Measurements from ENCODE around the gene MORN1. TPM values are rescaled to one million over a fixed set of nuclear protein-coding genes. Genes with fewer than 3 reads are reported as not detected.

MORN1 gene
- total RNA-seq, 2 donors from 2014 or later = 7.0 to 8.4 TPM

DNA sequence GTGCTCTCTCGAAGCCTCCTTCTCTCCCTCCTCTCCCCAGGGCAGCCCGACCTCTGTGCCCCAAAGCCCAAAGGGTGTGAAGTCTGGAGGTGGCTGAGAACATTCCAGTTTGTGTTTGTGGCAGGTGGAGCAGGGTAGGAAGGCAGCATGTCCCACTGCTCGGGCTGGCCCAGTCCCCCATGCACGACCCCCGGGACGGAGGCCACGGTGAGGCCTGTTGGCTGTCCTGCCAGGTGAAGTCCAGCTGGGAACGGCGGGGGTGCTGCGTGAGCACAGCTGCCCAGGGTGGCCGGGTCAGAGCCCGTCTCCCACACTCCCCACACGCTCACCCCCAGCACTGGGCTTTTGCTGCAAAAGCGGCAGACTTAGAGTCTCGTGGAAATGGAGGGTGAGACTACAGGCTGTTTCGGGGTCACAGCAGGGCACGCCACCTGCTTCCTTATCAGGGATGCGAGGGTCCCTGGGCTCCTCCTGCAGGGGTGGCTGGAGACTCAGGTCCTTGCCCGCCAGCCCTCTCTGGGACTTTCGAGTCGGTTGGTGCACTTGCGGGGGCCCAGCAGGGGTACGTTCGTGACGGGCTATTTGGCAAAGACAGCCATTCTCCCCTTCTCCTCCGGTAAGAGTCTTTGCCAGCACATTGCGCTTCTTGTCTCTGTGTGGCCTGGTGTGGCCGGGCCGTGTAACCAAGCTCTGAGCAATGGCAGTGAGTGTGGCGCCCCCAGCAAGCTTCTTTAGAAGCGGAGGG is 40.3 kb downstream of the MORN1 start:
- ATAC-seq (no peak), DNase-seq (peak in 2 of 3 donors; percentile 6 to 10)
- Mint-ChIP-seq H3K4me1 (peaks cover 2% of the 10 kb centered on the region), H3K27ac (no peak overlapping the region), H3K4me3 (no peak overlapping the region), H3K36me3 (ENCODE audit: low read depth) (no peaks in the 10 kb centered on the region), H3K27me3 (no peaks in the 10 kb centered on the region)
- no peaks in the 10 kb centered on the region for H3K9me3 ChIP-seq (ENCODE audit: control insufficient read depth, low read length, poor library complexity, severe bottlenecking)

DNA sequence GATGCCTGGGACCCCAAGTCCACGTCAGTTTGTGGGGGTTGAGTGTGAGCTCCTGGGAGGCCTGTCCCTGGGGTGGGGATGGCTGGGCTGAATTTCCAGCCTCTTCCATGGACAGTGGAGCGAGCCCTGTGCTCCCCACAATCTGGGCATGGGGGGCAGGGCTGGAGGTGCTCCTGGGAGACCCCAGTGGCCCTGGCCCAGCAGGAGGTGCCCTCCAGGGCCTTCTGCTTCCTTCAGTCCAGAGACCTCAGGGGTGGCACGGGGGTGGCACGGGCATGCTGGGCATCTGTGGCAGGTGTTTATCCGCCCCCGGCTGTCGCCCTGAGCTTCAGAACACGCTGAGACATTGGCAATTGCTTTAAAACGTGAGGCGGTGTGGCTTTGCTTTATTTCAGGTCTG is 40.9 kb downstream of the MORN1 start:
- peaks cover 2% of the 10 kb centered on the region for H3K4me1 Mint-ChIP-seq
- H3K9me3 ChIP-seq (ENCODE audit: control insufficient read depth, low read length, poor library complexity, severe bottlenecking) = no peaks in the 10 kb centered on the region
- DNase-seq = peak in 2 of 3 donors; percentile 6 to 8
- H3K27ac Mint-ChIP-seq = no peak overlapping the region
- no peaks in the 10 kb centered on the region for H3K36me3 Mint-ChIP-seq (ENCODE audit: low read depth)
- no peaks in the 10 kb centered on the region for H3K27me3 Mint-ChIP-seq
- ATAC-seq = no peak
- no peak overlapping the region for H3K4me3 Mint-ChIP-seq

DNA sequence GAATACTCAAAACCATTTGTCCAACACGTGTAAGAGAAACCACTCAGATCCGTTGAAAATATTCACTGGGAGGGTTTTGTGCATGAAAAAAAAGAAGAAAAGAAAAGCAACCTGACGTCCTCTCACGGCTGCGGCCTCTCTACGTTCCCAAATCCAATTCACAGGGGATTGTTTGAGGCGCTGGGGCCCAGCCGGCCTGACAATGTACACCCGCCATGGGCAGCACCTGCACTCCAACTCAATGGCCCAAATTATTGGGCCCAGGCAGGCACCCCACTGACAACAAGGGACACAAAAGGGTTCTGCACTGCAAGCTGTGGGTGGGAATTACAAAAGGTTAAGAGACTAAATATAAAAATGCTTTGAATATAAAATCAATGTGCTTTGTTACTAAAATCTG is 41.5 kb downstream of the MORN1 start:
- H3K27ac Mint-ChIP-seq = no peak overlapping the region
- ATAC-seq (no peak), DNase-seq (peak in 1 of 3 donors; percentile 3)
- no peaks in the 10 kb centered on the region for H3K36me3 Mint-ChIP-seq (ENCODE audit: low read depth)
- H3K4me3 Mint-ChIP-seq = no peak overlapping the region
- H3K9me3 ChIP-seq (ENCODE audit: control insufficient read depth, low read length, poor library complexity, severe bottlenecking) = no peaks in the 10 kb centered on the region
- H3K4me1 Mint-ChIP-seq = peaks cover 2% of the 10 kb centered on the region
- no peaks in the 10 kb centered on the region for H3K27me3 Mint-ChIP-seq

DNA sequence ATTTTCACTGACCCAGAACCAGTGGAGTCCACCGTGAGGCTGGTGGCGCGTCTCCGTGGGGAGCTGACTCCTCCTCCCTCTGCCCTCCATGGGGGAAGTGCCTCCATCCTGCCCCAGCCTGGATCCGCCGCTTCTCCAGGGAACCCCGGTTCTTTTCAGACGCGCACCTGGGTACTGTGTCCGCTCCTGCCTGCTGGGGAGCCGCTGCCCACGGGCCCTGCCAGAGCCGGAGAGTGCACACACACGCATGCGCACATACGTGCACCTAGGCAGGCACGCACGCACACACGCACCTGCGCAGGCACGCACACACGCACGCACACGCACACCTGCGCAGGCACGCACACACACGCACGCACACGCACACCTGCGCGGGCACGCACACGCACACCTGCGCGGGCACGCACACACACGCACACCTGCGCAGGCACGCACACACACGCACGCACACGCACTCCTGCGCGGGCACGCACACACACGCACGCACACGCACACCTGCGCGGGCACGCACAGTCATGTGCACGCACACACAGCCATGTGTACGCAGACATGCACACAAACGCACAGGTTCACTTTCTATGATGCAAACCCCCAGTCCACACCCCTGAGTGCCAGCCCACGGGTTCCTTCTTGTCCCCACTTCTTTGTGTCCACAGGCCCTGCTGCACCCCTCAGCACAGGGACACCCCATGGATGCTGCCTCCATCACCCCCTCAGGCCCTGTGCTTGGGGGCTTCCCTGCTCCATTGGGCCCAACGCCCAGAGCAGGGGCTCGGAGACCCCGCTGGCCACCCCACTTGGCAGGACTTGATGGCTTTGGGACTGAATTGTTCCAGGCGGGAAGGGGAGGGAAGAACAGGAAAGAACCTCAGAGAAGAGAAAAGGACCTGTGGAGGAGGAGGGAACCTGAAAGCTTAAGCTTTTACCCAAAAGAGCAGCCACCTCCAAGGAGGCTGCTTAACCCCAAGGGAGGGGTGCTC is 42.7 kb downstream of the MORN1 start:
- Mint-ChIP-seq H3K4me3 (no peak overlapping the region), H3K4me1 (peaks cover 2% of the 10 kb centered on the region), H3K27me3 (no peaks in the 10 kb centered on the region), H3K27ac (no peak overlapping the region), H3K36me3 (ENCODE audit: low read depth) (no peaks in the 10 kb centered on the region)
- DNase-seq (peak in 2 of 3 donors; percentile 3 to 6), ATAC-seq (no peak)
- H3K9me3 ChIP-seq (ENCODE audit: control insufficient read depth, low read length, poor library complexity, severe bottlenecking) = no peaks in the 10 kb centered on the region

DNA sequence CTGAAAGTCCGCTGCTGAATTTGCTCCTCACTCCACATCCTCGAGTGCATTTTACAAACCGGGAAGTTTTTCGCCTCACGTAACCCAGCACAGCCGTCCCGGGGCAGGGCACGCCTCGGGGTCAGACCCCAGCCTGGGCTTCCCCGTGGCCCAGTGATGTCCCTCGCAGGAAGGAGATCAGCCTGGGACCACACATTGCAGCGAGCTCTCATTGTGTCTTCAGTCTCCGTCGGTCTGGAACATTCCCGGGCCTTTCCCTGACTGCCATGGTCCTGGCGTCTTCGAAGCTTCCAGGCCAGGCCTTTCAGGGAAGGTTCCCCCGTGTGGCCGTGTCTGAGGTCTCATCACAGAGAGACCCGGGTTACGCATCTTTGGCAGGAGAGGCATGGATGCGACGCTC is 43.5 kb downstream of the MORN1 start:
- no peak overlapping the region for H3K27ac Mint-ChIP-seq
- DNase-seq (peak in 1 of 3 donors; percentile 6), ATAC-seq (no peak)
- peaks cover 2% of the 10 kb centered on the region for H3K4me1 Mint-ChIP-seq
- H3K27me3 Mint-ChIP-seq = no peaks in the 10 kb centered on the region
- no peaks in the 10 kb centered on the region for H3K9me3 ChIP-seq (ENCODE audit: control insufficient read depth, low read length, poor library complexity, severe bottlenecking)
- H3K36me3 Mint-ChIP-seq (ENCODE audit: low read depth) = no peaks in the 10 kb centered on the region
- no peak overlapping the region for H3K4me3 Mint-ChIP-seq

DNA sequence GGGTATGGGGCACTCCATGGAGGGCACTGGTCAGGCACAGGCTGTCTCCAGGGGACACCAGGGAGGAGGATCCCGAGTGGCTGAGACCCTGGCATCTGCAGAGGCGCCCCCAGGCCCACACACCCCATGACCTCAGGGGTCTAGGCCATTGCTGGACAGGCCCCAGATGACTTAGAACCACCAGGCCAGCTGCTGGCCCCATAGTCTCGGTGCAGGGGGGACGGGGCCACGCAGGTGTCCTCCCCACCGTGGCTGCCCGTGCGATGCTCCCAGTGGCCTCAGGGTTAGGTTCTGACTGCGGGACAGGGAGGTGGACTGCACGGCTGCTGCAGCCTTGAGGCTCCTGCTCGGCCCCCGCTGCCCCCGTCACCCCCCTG is 44.0 kb downstream of the MORN1 start:
- no peak overlapping the region for H3K27ac Mint-ChIP-seq
- no peak overlapping the region for H3K4me3 Mint-ChIP-seq
- peaks cover 2% of the 10 kb centered on the region for H3K4me1 Mint-ChIP-seq
- ATAC-seq (no peak), DNase-seq (peak in 2 of 3 donors; percentile 5)
- H3K27me3 Mint-ChIP-seq = no peaks in the 10 kb centered on the region
- no peaks in the 10 kb centered on the region for H3K9me3 ChIP-seq (ENCODE audit: control insufficient read depth, low read length, poor library complexity, severe bottlenecking)
- no peaks in the 10 kb centered on the region for H3K36me3 Mint-ChIP-seq (ENCODE audit: low read depth)

DNA sequence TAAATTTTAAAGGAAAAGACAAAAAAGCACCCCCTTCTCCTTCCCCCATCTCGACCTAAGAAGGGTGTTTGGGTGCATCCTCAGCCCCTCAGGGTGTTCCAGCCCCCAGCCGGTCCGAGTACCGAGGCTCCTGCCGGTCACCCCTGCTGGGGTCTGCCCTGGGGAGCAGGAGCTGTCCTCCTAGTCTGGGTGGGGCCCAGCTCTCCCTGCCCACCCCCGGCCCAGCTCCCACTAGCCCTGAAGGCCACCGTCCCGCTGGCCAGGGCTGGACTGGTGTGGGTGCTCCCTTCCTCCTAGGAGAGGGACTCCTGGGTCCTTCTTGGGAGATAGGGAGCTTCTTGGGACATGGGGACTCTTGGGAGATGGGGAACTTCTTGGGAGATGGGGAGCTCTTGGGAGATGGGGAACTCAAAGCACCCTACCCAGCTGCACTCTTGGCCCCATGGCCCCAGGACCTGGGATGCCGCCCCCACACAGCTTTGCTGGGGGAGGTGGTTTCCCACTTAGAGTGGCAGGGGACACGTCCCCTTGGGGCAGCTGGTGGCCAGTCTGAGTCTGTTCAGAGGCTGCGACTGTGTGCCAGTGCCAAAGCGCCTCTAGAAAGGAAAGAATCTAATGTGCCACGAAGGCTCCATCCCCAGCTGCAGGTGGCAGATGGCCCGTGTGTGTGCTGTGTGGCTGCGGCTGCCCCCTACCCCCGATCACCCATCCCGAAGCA is 44.5 kb downstream of the MORN1 start:
- peaks cover 2% of the 10 kb centered on the region for H3K4me1 Mint-ChIP-seq
- no peak overlapping the region for H3K4me3 Mint-ChIP-seq
- H3K27me3 Mint-ChIP-seq = no peaks in the 10 kb centered on the region
- no peak overlapping the region for H3K27ac Mint-ChIP-seq
- no peaks in the 10 kb centered on the region for H3K36me3 Mint-ChIP-seq (ENCODE audit: low read depth)
- H3K9me3 ChIP-seq (ENCODE audit: control insufficient read depth, low read length, poor library complexity, severe bottlenecking) = no peaks in the 10 kb centered on the region
- DNase-seq = peak in 2 of 3 donors; percentile 6
- no peak for ATAC-seq

DNA sequence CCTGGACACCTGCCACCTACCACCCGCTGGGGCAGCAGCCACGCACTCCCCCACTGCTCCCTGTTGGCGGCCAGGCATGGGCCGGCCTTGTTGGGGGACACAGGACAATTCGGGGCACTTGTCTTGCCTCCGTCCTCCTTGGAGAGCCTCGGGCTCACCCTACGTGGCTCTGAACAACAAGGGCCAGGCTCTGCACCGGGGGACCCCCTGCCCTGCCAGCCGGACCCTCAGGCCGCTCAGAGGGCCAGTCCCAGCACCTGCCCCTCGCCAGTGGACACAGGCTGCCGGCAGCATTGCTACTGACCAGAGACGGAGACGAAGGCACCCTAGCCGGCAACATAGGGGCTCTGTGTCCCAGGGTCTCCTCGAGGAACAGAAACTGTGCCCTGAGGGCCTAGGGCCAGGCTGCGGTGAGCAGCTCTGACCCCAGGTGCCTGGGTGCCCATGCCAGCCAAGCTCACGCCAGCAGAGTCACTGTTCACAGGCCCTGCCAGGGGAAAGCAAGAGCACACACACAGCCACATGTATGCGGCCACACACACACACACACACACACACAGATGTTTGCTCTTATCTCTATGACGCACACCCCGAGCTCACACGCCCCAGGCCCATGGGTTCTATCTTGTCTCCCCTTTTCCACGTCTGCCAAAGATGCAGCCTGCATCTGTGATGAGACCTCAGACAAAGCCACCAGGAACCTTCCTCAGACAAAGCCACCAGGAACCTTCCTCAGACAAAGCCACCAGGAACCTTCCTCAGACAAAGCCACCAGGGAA is 45.9 kb downstream of the MORN1 start:
- no peak for ATAC-seq
- H3K4me3 Mint-ChIP-seq = no peak overlapping the region
- H3K36me3 Mint-ChIP-seq (ENCODE audit: low read depth) = no peaks in the 10 kb centered on the region
- no peaks in the 10 kb centered on the region for H3K27me3 Mint-ChIP-seq
- DNase-seq = peak in 2 of 3 donors; percentile 7 to 8
- no peak overlapping the region for H3K27ac Mint-ChIP-seq
- H3K9me3 ChIP-seq (ENCODE audit: control insufficient read depth, low read length, poor library complexity, severe bottlenecking) = no peaks in the 10 kb centered on the region
- H3K4me1 Mint-ChIP-seq = peaks cover 2% of the 10 kb centered on the region

DNA sequence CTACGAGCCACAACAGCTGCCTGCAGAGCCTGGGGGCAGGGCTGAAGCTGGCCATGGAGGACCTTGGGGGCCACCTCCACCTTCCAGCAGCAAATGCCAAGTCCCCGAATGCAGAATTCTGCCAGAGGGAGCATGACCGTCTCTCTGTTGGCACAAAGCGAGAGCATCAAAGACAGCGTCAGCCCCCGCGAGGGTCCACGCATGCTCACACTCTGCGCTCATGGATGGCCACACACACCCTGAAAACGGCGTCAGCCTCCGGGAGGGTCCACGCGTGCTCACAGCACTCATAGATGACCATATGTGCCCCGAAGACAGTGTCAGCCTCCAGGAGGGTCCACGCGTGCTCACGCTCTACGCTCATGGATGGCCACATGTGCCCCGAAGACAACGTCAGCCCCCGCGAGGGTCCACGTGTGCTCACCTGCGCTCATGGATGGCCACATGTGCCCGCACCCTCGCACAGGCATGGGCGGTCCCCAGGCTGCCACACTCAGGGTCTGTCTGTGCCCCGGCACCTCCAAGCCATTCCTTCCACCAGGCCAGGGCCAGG is 46.5 kb downstream of the MORN1 start:
- ATAC-seq (no peak), DNase-seq (peak in 1 of 3 donors; percentile 6)
- Mint-ChIP-seq H3K4me1 (peaks cover 2% of the 10 kb centered on the region), H3K36me3 (ENCODE audit: low read depth) (no peaks in the 10 kb centered on the region), H3K27me3 (no peaks in the 10 kb centered on the region), H3K27ac (no peak overlapping the region), H3K4me3 (no peak overlapping the region)
- no peaks in the 10 kb centered on the region for H3K9me3 ChIP-seq (ENCODE audit: control insufficient read depth, low read length, poor library complexity, severe bottlenecking)

DNA sequence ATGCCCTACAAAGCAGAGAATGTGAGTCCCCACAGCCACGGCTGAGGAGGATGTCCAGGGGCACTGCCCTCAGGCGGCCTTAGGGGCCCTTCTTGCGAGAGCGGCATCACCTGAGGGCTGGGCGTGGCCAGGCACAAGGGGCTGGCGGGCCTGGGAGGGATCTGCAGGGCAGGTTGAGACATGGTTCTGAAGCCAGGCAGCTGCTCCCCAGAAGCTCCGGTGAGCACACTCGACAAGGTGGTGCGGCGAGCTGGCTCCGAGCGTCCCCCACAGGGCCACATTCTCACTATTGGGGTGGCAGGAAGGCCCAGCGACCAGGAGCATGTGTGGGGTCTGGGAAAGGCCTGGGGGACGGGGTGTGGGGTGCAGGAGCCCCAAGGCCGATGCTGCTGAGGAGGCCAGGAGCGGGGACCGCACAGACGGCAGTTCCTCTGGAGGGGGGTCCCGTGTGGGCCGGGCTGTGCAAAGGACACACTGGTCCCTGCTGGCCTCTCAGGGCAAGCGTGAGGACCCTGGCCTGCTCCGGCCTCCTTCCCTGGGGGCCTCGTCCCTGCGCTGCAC is 47.2 kb downstream of the MORN1 start:
- peak in 1 of 3 donors; percentile 9 for DNase-seq
- no peak for ATAC-seq
- Mint-ChIP-seq H3K4me3 (no peak overlapping the region), H3K27me3 (no peaks in the 10 kb centered on the region), H3K27ac (no peak overlapping the region), H3K4me1 (peaks cover under 1% of the 10 kb centered on the region), H3K36me3 (ENCODE audit: low read depth) (no peaks in the 10 kb centered on the region)
- H3K9me3 ChIP-seq (ENCODE audit: control insufficient read depth, low read length, poor library complexity, severe bottlenecking) = no peaks in the 10 kb centered on the region

DNA sequence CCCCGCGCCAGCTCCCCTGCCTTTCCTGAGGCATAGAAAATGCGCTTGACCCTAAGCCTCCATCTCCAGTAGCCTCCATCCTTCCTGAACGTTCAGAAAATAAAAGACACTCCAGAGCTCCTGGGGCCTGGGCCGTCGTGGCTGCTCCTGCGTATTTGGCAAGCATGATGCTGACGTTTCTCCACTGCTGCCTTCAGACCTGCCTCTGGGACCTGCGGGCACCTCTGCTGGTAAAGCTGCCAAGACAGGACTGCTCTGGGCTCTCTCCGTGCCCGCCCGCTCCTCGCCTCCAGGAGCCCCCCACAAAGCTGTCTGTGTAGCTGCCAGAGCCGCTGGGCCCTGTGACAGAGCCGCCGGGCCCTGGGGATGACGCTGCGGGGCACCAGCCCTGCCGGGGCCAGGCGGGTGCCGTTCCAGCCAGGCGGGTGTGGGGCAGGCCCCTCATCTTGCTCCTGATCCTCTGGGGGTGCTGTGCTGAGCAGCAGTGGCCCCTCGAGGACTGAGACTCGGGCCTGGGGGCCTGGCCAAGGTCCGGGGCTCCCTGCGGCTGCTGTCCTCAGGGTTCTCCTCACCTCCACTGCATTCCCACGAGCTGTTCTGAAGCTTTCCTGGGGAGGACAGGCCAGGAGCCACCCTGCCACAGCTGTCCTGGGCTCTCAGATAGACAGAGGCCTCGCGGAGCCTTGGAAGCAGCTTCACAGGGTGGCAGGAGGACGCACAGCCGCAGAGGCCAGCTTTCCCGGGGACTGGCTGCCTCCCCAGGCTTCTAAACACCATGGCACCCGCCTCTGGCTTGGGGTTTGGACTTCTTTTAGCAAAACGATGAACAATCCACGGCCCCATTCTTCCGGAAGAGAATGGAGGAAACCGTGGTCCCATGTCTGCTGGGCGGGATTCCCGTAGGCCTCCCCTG is 48.1 kb downstream of the MORN1 start:
- Mint-ChIP-seq H3K4me1 (no peaks in the 10 kb centered on the region), H3K4me3 (no peak overlapping the region), H3K36me3 (ENCODE audit: low read depth) (no peaks in the 10 kb centered on the region), H3K27me3 (no peaks in the 10 kb centered on the region), H3K27ac (no peak overlapping the region)
- no peaks in the 10 kb centered on the region for H3K9me3 ChIP-seq (ENCODE audit: control insufficient read depth, low read length, poor library complexity, severe bottlenecking)
- DNase-seq (peak in 1 of 3 donors; percentile 9), ATAC-seq (no peak)

Data from T-helper 17 cell (primary cell).